Endodermal cell (in vitro differentiated cells): Measurements from ENCODE around the gene DNAH11. TPM values are rescaled to one million over a fixed set of nuclear protein-coding genes. Genes with fewer than 3 reads are reported as not detected.

Experiments used
- DNase-seq: peaks from one replicate; pipeline ENCODE4 v3.0.0-alpha.2; 2017
- H3K27ac ChIP-seq: 2 replicates; pipeline ENCODE4 v1.5.1; 2013; ENCODE audit warnings: mild to moderate bottlenecking, low read depth, low read length, moderate library complexity
- H3K27me3 ChIP-seq: 2 replicates; pipeline ENCODE4 v1.6.1; 2013; ENCODE audit warnings: mild to moderate bottlenecking, low read length, moderate library complexity; ENCODE audit not compliant: insufficient read depth, control insufficient read depth, poor library complexity, severe bottlenecking
- H3K36me3 ChIP-seq: 2 replicates; pipeline ENCODE4 v1.7.0; 2013; ENCODE audit warnings: mild to moderate bottlenecking, low read length, moderate library complexity; ENCODE audit not compliant: control insufficient read depth, insufficient read depth
- H3K4me1 ChIP-seq: one replicate; pipeline ENCODE4 v1.7.0; 2013; ENCODE audit warnings: low read length; ENCODE audit not compliant: control insufficient read depth, insufficient read depth
- H3K4me3 ChIP-seq: 2 replicates; pipeline ENCODE4 v1.5.1; 2013; ENCODE audit warnings: mild to moderate bottlenecking, low read length, moderate library complexity
- H3K9ac ChIP-seq: 2 replicates; pipeline ENCODE4 v1.6.1; 2013; ENCODE audit warnings: mild to moderate bottlenecking, low read length, moderate library complexity; ENCODE audit not compliant: poor library complexity, severe bottlenecking; ENCODE audit errors: extremely low read depth
- H3K9me3 ChIP-seq: 2 replicates; pipeline ENCODE4 v1.6.1; 2013; ENCODE audit warnings: mild to moderate bottlenecking, low read length, moderate library complexity; ENCODE audit not compliant: control insufficient read depth
- H3K27ac Mint-ChIP-seq: 2 replicates; pipeline ENCODE4 v1.8.0; 2020; ENCODE audit warnings: mixed read lengths
- H3K27me3 Mint-ChIP-seq: 2 replicates; pipeline ENCODE4 v1.8.0; 2021; ENCODE audit warnings: mild to moderate bottlenecking, mixed read lengths; ENCODE audit not compliant: insufficient read depth
- H3K36me3 Mint-ChIP-seq: 2 replicates; pipeline ENCODE4 v1.8.0; 2020; ENCODE audit warnings: low read depth, mixed read lengths
- H3K4me1 Mint-ChIP-seq: 2 replicates; pipeline ENCODE4 v1.8.0; 2020; ENCODE audit warnings: mixed read lengths
- H3K4me3 Mint-ChIP-seq: 2 replicates; pipeline ENCODE4 v1.8.0; 2020; ENCODE audit warnings: mild to moderate bottlenecking, moderate library complexity, mixed read lengths
- H3K9me3 Mint-ChIP-seq: 2 replicates; pipeline ENCODE4 v1.8.0; 2020; ENCODE audit warnings: mild to moderate bottlenecking, mixed read lengths
- WGBS, 2 experiments: methylation state at CpG; one replicate each; pipeline versions ENCODE4 v1.1.5 to v1.1.7; 2013; ENCODE audit warnings: missing lambda C conversion rate in 2 of 2, mixed read lengths in 1 of 2; ENCODE audit not compliant: insufficient coverage in 1 of 2, insufficient read length in 1 of 2; 5-methylcytosine and 5-hydroxymethylcytosine counted together
- long read RNA-seq, 4 experiments: library from polyadenylated mRNA in 2 of 4; library from RNA in 1 of 4; library from capped mRNA in 1 of 4; stranded (forward) in 3 of 4; unstranded in 1 of 4; transcript quantifications; one replicate each; pipeline ENCODE4 v2.0.0, GENCODE V29; 2020 to 2021; ENCODE audit warnings: inconsistent platforms in 1 of 4
- polyA plus RNA-seq, 2 experiments: library from polyadenylated mRNA; stranded (reverse); fragments of 50-300 nt; gene quantifications; one replicate each; pipeline ENCODE4 v1.2.3, GENCODE V29; 2013
- total RNA-seq, 2 donors: library from RNA; stranded (reverse); fragmentation: NEBNext Ultra II Directional in 1 of 2; extraction: Animal tissue kit (Norgen Biotek cat#: 25700) in 1 of 2; gene quantifications; 2 replicates in 1 of 2; 3 replicates in 1 of 2; pipeline ENCODE4 v1.2.1, GENCODE V29; 2021
- TF ChIP-seq, protein P1 (sequence below): fragments of 200-600 bp; sonication (generic); conservative IDR thresholded peaks from 2 replicates; pipeline ENCODE4 v1.5.0; 2021; ENCODE audit warnings: antibody characterized with exemption, mild to moderate bottlenecking

The DNAH11 gene, protein sequence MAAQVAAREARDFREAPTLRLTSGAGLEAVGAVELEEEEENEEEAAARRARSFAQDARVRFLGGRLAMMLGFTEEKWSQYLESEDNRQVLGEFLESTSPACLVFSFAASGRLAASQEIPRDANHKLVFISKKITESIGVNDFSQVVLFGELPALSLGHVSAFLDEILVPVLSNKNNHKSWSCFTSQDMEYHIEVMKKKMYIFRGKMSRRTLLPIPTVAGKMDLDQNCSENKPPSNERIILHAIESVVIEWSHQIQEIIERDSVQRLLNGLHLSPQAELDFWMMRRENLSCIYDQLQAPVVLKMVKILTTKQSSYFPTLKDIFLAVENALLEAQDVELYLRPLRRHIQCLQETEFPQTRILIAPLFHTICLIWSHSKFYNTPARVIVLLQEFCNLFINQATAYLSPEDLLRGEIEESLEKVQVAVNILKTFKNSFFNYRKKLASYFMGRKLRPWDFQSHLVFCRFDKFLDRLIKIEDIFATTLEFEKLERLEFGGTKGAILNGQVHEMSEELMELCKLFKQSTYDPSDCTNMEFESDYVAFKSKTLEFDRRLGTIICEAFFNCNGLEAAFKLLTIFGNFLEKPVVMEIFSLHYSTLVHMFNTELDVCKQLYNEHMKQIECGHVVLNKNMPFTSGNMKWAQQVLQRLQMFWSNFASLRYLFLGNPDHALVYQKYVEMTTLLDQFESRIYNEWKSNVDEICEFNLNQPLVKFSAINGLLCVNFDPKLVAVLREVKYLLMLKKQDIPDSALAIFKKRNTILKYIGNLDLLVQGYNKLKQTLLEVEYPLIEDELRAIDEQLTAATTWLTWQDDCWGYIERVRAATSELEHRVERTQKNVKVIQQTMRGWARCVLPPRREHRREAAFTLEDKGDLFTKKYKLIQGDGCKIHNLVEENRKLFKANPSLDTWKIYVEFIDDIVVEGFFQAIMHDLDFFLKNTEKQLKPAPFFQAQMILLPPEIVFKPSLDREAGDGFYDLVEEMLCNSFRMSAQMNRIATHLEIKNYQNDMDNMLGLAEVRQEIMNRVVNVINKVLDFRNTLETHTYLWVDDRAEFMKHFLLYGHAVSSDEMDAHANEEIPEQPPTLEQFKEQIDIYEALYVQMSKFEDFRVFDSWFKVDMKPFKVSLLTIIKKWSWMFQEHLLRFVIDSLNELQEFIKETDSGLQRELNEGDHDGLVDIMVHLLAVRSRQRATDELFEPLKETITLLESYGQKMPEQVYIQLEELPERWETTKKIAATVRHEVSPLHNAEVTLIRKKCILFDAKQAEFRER (N-terminal part only)
- total RNA-seq = under 1 TPM; 0.80 to 0.99 TPM
- polyA plus RNA-seq (2013, experiment 1 of 2) = 0.78 TPM
- 0.66 TPM for polyA plus RNA-seq (2013, experiment 2 of 2)
- long read RNA-seq, experiment 1, partial matches to known transcripts = 1 of 2 reads
- long read RNA-seq, experiment 1, other reads (novel, unspliced or antisense) = 1 of 2 reads
- long read RNA-seq, experiment 2, partial matches to known transcripts = 1 of 1 reads
- long read RNA-seq, experiment 2, other reads (novel, unspliced or antisense) = 0 of 1 reads
- long read RNA-seq, experiment 3, partial matches to known transcripts = 0 of 3 reads
- long read RNA-seq, experiment 3, other reads (novel, unspliced or antisense) = 3 of 3 reads
- long read RNA-seq, experiment 4, partial matches to known transcripts = 3 of 3 reads
- long read RNA-seq, experiment 4, other reads (novel, unspliced or antisense) = 0 of 3 reads

DNA sequence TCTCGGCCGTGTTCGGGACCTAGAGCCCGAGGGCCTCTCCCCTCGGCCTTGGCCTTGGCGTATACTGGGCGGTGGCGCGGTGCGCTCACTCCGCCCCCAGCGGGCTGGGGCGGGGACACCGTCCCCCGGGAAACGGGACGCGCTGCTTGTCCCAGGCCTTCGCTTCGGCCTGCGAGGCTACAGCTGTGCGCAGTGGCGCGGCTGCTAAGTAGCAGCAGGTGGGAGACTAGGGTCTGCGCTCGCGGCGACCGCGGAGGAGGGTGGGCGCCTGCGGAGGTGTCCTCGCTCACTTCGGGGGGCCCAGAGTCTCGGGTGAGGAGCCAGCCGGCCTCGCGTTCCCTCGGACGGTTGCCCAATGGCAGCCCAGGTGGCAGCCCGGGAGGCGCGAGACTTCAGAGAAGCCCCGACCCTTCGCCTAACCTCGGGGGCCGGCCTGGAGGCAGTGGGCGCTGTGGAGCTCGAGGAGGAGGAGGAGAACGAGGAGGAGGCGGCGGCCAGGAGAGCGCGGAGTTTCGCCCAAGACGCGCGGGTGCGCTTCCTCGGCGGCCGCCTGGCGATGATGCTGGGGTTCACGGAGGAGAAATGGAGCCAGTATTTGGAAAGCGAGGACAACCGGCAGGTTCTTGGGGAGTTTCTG, at the start of gene DNAH11:
Gene DNAH11 (plus strand): TSS at position 149 of the 637 bp plus-strand sequence. CDS start 207 bp downstream, at position 356.
- no peaks in the 10 kb centered on the region for H3K36me3 Mint-ChIP-seq
- H3K4me3 Mint-ChIP-seq = peak within 1 kb of the TSS; percentile 63
- Histone ChIP-seq H3K27ac (no peak within 1 kb of the TSS), H3K27me3 (peaks cover 72% of the 10 kb centered on the region), H3K9me3 (no peaks in the 10 kb centered on the region), H3K4me3 (peak within 1 kb of the TSS; percentile 77), H3K36me3 (no peaks in the 10 kb centered on the region), H3K9ac (no peak within 1 kb of the TSS), H3K4me1 (no peaks in the 10 kb centered on the region)
- TF ChIP-seq, protein P1, sequence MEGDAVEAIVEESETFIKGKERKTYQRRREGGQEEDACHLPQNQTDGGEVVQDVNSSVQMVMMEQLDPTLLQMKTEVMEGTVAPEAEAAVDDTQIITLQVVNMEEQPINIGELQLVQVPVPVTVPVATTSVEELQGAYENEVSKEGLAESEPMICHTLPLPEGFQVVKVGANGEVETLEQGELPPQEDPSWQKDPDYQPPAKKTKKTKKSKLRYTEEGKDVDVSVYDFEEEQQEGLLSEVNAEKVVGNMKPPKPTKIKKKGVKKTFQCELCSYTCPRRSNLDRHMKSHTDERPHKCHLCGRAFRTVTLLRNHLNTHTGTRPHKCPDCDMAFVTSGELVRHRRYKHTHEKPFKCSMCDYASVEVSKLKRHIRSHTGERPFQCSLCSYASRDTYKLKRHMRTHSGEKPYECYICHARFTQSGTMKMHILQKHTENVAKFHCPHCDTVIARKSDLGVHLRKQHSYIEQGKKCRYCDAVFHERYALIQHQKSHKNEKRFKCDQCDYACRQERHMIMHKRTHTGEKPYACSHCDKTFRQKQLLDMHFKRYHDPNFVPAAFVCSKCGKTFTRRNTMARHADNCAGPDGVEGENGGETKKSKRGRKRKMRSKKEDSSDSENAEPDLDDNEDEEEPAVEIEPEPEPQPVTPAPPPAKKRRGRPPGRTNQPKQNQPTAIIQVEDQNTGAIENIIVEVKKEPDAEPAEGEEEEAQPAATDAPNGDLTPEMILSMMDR = no peak
- 1% methylated on average over 16 to 66 of the region's 66 CpGs for WGBS, 2 experiments
- H3K9me3 Mint-ChIP-seq = no peaks in the 10 kb centered on the region
- no peak within 1 kb of the TSS for H3K27ac Mint-ChIP-seq
- peaks cover 6% of the 10 kb centered on the region for H3K4me1 Mint-ChIP-seq
- peak; percentile 93 for DNase-seq
- peaks cover 71% of the 10 kb centered on the region for H3K27me3 Mint-ChIP-seq

DNA sequence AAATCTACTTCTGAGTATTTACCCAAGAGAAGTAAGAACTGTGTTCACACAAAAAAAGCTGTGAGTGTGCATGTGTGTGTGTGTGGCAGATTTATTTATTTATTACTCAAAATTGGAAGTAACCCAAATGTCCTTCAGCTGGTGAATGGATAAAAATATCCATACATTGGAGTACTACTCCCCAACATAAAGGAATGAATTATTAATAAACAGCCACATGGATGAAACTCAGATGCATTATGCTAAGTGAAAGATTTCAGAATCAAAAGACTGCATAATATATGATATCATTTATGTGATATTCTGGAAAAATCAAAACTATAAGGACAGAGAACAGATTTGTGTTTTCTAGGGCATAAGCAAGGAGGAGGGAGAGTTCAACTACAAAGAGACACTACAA, 47.1 kb upstream of the DNAH11 start:
- DNase-seq = no peak

More for the DNA sequence above, 47.1 kb upstream of the DNAH11 start:
- no peak overlapping the region for H3K27ac ChIP-seq
- Mint-ChIP-seq H3K9me3 (peaks cover 48% of the 10 kb centered on the region), H3K27me3 (no peaks in the 10 kb centered on the region), H3K27ac (no peak overlapping the region), H3K4me3 (no peak overlapping the region), H3K4me1 (no peaks in the 10 kb centered on the region), H3K36me3 (peaks cover 63% of the 10 kb centered on the region)
- H3K36me3 ChIP-seq = peaks cover 5% of the 10 kb centered on the region
- H3K9me3 ChIP-seq = peaks cover 48% of the 10 kb centered on the region
- TF ChIP-seq, protein P1 = no peak
- no peaks in the 10 kb centered on the region for H3K27me3 ChIP-seq
- H3K9ac ChIP-seq = no peak overlapping the region
- H3K4me3 ChIP-seq = no peak overlapping the region
- H3K4me1 ChIP-seq = no peaks in the 10 kb centered on the region
